ENCODE data around the gene HSBP1. TPM values are rescaled to one million over a fixed set of nuclear protein-coding genes. Genes with fewer than 3 reads are reported as not detected.

The HSBP1 gene
- 182 TPM for total RNA-seq

DNA sequence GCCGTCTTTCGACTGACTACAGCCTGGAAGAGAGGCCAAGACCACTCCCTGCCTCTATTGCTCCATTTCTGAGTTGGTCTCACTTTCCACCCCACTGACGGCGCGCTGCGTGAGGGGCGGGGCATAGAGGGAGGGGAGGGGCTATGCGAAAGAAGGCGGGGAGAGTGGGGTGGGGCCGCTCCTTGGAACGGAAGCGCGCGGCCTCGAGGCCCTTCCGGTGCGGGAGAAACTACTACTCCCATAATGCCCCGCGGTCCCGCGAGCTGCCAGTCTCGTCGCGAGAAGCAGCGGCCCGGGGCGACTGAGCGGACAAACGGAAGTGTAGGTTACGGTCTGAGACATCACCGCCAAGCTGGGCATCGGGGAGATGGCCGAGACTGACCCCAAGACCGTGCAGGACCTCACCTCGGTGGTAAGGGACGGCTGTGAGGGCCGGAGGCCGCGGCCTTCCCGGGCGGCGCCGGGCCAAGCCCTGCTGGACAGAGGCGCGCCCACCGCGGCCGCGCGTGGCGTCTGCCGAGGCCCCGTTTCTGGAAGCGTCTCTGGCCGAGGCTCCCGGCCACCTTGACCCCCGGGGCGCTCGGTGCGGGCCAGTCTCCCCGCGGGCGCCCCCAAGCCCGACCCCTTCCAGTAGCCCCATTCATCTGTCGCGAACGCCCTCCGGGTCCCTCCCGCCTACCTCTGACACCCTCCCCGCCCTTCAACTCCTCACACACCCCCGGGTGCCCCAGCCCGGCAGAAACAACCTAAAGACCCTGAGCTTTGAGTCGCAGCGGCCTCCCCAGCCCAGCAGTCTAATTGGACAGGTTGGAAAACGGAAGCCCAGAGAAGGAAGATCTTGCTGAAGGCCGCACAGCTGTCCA is at the start of gene HSBP1:
Gene HSBP1 (plus strand): TSS at position 269 of the 863 bp plus-strand sequence. CDS start 99 bp downstream, at position 368.
- peak; percentile 95 for ATAC-seq

DNA sequence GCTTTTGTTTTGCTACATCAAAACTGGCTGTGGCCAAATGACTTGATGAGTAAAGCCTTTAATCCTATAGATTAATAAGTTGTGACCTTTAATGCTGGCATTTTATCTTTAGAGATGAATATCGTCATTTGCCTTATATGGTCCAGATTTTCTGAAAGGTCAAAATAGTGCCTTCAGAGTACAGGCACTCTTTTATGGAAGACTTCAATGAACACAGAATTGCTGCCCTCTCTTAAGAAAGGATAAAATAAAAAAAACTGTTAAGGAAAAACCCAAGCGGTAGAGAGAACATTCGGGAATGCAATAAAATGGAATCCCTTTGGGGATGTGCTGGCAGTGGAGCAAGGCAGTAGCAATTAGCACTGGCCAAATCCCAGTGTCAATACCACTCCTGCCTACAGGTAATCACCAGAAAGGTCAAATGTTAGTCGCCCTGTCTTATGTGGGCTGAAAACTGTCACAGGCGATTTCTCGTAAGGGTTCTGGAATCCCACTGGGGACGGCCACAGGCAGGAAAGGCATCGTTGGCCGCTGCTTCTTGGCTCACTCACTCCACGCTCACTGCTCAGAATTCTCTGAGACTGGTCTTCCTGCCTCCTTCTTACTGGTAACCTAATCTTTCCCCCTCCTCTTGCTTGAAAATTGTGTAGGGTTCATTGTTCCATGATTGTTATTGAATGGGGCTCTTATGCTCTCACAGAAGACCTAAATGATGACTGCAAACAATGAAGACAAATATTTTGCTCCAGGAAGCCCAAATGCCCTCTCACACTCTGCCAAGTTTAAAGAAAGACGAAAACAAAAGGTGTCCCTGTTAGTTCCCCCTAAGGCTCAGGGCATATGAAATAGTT is 45.4 kb upstream of the HSBP1 start:
- no peak for ATAC-seq

DNA sequence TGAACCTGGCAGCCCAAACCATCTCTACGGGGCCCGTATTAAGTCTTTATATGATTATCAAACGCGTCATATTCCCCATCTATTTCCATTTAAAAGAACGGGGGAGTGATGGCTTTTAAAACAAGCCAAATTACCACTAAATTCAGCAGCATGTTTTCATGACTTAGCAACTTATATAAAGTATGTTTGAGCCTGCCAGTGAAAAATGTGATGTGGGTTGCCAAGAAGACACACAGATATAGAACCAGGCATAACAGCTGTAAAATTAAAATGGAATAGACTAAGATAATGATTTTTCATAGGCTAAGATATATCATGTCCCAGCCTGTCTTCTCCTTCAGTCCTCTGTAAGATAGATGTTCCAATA is 44.8 kb upstream of the HSBP1 start:
- ATAC-seq = no peak

DNA sequence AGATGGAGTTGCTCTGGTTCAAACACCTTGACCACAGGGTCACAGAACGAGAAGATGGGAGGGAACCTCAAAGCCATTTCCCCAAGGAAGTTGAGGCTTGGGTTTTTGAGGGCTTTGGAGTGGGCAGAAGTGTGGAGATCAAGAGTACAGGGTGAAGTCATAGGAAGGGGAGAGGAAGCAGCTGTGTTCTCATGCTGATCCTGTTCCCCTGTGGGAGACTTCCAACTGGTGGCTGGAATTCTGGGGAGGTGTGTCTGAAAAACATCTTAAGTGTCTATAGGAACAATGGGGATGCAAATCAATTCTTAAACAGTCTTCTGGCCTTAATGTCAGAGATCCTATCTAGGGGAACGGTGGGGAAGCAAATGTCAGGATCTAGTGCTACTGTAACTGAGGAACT is 38.8 kb upstream of the HSBP1 start:
- no peak for ATAC-seq

DNA sequence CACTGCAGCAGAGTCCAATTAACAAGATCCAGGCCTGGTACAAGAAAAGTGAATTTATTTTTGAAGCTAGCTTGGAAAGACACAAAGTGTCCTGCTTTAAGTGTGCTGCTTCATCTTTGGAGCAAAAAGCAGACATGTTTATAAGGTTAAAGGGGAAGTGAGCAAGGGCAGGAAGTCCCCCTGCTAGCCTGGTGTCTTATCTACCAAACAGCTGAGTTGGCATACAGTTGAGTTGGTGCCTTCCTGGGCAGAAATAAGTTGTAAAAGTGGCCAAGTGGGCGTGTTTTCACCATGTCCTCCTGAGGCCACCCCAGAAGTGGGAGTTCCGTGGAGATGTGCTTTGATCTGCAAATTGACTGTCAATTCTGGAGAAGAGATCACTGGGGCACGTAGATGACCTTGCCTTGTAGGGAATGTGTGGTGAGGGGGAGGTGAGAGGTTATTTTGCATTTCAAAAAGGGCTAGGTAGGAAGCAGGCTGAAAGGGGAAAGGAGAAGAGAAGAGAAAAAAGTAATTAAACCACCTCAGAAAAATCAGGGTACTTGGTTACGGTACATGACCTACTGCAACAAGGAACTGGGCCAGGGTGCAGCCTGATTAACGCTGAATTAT is 38.3 kb upstream of the HSBP1 start:
- no peak for ATAC-seq

DNA sequence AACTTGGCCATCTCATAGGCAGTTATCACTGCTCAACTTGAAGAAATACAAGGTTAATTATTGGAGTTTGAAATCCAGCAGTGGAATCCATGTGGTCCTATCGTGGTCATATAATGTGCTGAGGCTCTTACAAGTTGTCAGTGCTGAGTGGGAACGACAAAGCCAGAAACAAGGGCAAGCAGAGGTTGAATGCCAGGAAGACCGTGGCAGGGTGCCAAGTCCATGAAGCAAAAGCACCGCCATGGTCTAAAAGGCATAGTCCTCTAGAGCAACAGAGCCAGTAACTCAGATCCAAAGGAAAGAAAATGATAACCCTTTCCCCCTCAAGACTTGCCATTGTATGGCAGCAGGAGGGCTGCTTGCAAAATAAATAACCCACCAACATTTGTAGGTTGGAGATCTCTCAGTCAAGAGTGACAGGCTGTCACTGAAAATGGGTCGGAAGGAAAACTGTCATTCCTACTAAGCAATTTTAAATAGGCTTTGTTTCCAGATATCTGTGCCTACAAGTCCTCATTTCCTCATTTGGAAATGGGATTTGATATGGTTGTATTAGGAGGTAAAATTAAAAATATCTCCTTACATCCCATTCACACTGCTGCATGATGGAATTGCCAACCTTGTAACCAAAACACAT is 36.4 kb upstream of the HSBP1 start:
- no peak for ATAC-seq

DNA sequence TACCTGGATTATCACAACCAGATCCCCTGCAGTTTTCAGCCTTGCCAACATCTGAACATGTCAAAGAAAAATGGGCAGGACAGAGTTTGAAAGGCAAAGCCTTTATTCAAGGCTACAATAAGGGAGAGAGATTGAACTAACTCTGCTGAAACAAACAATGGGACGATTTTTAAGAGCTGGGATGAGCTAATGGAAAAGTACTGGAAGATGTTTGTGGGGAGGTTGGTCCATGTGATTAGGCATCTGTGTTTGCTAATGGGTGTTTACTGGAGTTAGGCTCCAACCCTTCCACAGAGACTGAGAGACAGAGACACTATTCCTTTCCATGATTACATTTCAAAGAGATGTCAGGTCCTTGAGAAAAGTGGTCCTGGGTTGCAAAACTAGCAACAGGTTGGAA is 35.0 kb upstream of the HSBP1 start:
- ATAC-seq = no peak

DNA sequence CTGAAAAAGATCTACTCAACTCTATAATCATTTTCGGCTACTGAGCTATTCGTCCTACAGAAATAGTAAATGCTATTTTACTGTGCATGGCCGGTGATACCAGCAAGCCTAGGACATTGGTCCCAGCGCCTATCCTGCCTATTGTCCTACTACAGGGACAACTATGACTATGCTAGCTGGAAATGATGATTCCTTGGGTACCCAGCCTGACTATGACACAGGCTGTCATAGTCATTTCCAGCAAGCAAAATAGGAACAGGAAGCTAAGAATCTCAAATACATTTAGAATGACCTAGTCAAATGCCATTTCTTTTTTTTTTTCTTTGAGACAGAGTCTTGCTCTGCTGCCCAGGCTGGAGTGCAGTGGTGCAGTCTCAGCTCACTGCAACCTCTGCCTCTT is 33.7 kb upstream of the HSBP1 start:
- ATAC-seq = no peak

DNA sequence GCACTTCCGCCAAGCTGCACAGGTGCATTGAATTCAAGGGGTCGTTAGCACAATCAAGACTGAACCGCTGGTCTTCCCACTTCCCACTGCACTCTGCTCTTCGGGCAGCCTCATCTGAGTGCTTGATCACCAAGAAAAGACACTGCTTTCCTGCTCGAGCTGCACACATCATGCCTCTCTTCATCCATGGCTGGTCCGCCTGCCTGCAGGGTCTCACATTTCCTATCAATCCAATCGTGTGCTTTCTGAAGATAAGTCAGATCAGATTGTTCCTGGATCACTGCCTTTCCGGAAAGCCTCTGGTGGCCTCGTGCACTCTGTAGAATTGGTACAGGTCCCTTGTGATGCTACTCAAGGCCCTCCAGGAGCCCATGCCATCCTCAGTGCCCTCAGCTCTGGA is 30.8 kb upstream of the HSBP1 start:
- ATAC-seq = no peak

DNA sequence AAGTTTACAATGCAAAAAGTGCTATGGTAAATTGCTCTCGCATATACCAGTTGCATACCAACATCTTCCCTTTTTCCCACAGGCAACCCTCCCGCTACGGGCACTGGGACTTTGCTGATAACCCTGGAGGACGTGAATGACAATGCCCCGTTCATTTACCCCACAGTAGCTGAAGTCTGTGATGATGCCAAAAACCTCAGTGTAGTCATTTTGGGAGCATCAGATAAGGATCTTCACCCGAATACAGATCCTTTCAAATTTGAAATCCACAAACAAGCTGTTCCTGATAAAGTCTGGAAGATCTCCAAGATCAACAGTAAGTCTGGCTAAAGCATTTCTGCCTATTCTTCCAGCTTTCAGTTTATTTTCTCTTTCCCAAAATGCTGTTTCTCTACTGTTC is 27.9 kb upstream of the HSBP1 start:
- ATAC-seq = no peak

DNA sequence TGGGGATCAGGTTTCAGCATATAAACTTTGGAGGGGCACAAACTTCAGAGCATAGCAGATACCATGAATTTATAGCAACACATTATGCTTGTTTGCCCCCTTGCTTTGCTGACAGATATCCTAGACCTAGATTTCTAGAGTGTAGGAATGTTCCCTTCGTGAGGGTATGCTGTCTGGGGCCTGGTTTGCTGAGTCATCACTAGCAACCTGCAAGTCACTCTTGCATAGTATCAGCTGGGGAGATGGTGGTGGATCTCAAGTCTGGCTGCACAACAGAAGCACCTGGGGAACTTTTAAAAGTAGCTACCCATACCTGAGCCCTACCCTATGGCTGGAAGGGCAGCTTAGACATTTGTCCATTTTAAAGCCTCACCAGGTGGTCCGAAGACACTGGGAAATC is 22.3 kb upstream of the HSBP1 start:
- ATAC-seq = no peak

DNA sequence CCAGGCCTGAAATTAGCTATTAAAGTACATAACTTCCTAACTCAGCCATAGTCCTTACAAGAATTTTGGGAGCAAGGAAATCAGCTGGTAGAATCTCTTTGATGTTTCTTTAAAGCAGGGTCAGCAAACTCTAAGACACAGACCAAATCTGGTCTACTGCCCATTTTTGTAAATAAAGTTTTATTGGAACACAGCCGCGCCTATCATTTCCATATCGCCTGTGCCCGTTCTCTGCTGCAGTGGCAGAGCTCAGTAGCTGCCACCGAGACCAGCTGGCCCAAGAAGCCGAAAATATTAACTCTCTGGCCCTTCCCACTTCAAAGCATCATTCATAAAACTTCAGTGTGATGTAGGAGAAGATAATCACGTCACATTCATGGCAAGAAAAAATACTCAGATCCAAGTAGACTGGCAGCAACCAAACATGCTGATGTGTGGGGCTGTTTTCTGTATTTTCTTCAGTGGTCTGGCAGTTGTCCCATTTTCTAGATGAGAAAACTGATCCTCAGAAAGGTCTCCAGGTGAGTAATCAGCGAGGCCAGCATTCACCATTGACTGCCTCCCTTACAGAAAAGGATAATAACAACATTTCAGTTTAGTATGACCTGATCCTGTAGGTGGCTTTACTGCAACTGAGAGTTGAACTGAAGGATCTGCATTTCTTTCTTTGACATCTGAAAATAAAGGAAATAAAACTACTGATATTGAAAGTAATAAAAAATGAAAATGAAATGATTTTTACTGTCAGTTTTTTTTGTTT is 18.0 kb upstream of the HSBP1 start:
- ATAC-seq = no peak

DNA sequence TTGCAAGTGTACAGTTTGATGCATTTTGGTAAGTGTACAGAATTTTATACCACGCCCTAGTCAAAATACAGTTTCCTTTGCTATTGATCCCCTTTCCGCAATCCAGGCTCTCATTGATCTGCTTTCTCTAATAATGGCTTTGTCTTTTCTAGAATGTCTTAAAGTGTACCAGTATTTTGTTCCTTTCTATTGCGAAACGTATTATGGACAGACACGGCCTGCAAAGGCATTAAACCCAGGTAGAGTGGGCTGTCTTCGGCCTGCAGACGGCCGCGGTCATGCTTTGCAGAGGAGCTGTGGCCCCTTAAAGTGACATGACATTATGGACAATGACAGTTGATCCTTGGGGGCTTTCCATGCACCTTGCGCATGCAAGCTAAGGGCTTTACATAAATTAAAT is 15.9 kb upstream of the HSBP1 start:
- ATAC-seq = no peak

DNA sequence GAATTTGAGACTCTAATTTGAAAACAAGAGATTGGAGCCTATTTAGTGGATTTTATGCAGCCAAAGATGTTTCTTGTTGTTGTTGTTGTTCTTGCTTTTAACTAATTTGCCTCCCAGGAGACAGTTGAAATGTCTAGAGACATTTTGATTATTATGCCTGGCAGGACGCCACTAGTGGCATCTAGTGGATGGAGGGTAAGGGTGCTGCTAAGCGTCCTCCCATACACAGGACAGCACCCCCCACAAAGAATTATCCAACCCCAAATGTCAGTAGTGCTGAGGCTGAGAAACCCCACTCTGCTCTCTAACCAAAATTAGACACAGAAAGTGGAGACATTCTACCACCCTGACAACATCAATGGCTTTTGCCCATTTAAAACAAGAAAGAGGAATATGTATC is 15.4 kb upstream of the HSBP1 start:
- no peak for ATAC-seq

DNA sequence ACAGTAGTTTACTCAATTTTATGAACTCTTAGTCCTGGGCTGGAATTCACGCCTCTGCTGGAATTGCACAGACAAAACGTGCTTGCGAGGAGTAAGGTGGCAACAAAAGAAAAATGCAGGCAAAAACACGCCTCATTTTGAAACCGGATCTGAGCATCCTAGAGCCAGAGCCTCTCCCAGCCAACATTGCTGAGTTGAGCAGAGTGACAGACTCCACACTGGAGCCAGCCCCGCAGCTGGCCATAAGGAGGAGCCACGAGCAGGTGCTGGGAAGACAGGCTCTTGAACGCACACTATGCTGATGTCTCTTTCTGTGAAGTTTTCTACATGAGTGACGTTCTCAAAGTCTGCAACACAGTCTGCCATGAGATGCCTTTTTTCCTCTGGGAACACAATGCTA is 14.6 kb upstream of the HSBP1 start:
- peak; percentile 71 for ATAC-seq

DNA sequence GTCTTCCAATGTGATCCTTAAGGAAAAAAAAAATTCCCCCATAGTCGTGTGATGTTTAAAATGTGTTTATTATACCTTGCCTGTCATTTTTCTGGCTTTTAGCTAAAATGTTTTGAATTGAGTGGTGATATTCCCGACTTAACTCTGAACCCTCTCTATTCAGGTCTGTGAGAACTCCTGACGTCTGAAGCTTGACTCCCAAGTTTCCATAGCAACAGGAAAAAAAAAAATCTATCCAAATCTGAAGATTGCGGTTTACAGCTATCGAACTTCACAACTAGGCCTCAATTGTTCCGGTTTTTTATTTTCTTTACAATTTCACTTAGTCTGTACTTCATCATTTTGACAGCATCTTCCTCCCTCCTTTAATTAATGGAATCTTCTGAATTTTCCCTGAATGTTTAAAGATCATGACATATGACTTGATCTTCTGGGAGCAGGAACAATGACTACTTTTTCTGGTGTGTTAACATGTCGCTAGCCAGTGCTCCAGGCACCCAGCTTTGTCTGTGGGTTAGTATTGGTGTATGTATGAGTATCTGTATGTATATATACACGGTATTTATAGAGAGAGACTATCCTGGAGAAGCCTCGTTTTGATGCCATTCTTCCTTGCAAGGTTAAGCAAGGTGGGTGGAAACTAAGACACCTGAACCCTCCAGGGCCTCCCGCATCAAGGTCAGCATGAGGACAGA is 12.8 kb upstream of the HSBP1 start:
- no peak for ATAC-seq

DNA sequence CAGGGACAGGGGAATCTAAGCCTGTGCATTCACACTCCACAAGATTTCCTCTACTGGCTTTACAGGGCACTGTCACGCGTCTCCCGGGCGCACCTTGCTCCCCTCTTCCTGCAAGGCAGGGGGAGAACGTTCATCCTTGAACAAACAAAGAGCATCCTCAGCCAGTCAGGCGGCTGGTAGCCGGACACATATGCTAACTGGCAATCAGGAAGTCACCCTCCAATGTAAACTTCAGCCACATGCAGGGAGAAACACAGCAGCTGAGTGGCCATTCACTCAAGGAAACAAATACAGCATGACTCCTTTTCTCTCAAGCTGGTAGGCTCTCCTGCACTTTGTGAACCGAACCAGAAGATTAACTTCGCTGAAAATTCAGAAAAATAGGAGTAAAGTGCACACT is 10.8 kb upstream of the HSBP1 start:
- ATAC-seq = no peak

DNA sequence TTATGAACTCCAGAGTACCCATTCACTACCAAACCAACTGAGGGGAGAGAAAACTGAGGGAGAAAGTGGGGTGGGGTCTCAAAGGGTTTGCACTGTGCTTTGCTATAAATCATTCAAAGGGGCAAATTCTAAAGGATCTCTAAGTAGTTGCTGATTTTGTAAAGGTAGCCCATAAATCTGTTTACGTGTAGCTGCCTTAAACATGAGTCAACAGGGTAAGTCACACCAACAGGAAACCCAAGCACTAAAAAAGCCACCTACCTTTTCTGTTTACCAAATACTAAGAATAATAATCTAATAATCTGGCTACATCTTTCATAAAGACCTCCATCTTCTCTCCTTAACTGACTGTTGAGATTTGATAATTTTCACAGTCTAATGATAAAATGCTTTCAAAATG is 8.4 kb upstream of the HSBP1 start:
- no peak for ATAC-seq

DNA sequence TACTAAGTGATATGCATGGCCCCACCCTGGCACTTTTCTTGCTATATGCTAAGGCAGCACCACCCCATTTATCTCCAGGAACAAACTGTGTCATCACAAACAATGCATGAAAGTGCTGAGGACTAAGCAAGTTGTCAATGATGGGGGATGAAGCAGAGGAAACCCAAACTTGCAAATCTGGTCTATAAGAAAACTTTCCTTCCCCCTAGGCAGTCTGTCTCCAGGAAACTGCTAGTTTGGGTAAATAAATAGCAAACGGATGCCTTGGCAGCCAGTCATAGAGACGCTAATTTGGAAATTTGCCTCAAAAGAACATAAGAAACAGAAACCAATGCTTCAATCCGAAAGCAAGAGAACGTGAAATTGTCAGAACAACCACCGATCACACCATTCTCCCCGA is 5.6 kb upstream of the HSBP1 start:
- peak; percentile 66 for ATAC-seq

DNA sequence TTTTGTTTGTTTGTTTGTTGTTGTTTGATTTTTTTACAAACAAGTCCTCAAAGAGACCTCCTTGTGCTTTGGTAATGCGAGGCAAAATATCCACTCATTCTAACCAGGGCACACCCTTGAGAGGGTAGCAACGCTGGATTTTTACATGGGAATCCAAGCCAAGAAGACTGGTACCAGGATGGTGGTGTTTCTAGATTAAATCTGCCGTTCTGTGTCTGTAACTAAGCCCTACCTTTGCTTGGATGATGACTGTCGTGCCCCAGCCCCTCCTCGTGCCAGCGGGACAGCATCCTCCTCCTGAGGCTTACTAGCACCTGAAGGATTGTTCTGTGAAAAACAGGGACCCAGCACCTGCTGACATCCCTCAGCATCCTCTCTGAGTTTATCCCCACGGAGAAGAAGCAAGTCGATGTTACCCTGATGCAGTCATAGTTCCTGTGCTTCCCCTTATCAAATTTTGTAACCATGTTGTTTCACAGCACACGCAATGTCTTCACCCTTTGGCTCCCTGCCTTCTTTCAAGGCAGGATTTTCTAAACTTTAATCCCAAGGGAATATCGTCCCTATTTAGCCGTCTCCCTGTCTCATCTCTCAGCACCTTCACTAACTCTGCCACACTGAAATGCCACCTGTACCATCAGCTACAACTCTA is 5.1 kb upstream of the HSBP1 start:
- ATAC-seq = no peak

DNA sequence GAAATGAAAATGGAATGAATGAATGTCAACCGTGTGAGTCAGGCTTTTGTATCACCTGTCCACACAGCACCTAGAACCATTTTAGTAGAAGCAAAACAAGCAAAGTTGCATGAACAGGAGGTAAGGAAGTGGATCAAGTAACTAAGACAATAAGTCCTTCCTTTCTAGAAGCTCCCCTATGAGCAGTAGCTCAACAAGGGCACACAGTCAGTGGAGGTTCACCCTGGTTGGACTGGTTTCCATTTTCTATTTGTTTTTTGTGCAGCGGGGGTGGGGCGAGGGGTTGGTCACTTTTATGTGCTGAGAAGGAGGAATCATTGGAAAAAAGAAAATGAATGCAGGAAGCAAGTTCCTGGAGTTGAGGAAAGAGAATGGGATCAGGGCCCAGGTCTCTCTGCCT is 4.0 kb upstream of the HSBP1 start:
- peak; percentile 67 for ATAC-seq

Data from esophagus mucosa (tissue), 1 donor.